Tibial nerve (tissue), 4 donors: ENCODE results near the gene EXOC2.

Source experiments
- EP300 ChIP-seq, 2 donors: sonication (generic); formaldehyde crosslinking; IDR thresholded peaks; one replicate each; pipeline ENCODE4 v1.6.1; 2017; ENCODE audit warnings: antibody characterized with exemption in 2 of 2, mild to moderate bottlenecking in 1 of 2
- POLR2A ChIP-seq, 2 donors: fragments of 450-650 bp; IDR thresholded peaks; one replicate each; pipeline ENCODE4 v1.6.1; 2017; ENCODE audit warnings: antibody characterized with exemption in 2 of 2, mild to moderate bottlenecking in 2 of 2, moderate library complexity in 2 of 2
- TF ChIP-seq, protein P1 (sequence below), 5 experiments: fragments of 200-600 bp in 3 of 5; fragments of 450-650 bp in 2 of 5; sonication (generic) in 3 of 5; IDR thresholded peaks; one replicate each; pipeline ENCODE4 v1.5.1; 2016 to 2019; ENCODE audit warnings: antibody characterized with exemption in 5 of 5, mild to moderate bottlenecking in 3 of 5, moderate library complexity in 2 of 5

DNA sequence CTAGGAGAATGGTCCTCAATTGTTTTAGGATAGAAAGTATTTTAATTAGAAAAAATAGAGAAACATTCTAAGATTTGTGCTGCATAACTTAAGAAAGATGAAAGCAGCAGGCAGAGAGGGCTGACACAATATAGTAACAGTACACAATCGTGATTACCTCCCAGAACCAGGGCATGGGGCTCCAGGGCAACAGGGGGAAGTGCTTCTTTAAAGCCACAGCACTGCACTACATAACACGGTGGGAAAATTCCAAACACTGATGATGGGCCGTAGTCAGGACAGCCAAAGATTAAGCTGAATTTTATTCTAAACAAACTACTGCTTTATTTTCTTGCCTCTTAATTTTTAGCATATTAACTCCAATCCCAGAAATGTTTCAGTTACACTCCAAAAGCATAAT, 14.4 kb downstream of the EXOC2 start:
- TF ChIP-seq POLR2A (IDR thresholded peaks at IDR 0.05) (no peak), EP300 (IDR thresholded peaks at IDR 0.05) (no peak)
- TF ChIP-seq, protein P1, sequence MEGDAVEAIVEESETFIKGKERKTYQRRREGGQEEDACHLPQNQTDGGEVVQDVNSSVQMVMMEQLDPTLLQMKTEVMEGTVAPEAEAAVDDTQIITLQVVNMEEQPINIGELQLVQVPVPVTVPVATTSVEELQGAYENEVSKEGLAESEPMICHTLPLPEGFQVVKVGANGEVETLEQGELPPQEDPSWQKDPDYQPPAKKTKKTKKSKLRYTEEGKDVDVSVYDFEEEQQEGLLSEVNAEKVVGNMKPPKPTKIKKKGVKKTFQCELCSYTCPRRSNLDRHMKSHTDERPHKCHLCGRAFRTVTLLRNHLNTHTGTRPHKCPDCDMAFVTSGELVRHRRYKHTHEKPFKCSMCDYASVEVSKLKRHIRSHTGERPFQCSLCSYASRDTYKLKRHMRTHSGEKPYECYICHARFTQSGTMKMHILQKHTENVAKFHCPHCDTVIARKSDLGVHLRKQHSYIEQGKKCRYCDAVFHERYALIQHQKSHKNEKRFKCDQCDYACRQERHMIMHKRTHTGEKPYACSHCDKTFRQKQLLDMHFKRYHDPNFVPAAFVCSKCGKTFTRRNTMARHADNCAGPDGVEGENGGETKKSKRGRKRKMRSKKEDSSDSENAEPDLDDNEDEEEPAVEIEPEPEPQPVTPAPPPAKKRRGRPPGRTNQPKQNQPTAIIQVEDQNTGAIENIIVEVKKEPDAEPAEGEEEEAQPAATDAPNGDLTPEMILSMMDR (IDR thresholded peaks at IDR 0.05) = no peak
